IMR-90 (cell line): ENCODE data around the gene CHST10.
"Not testable (repeated sequence)": the region's sequence is repeated elsewhere in the genome, so short reads cannot be mapped to it uniquely, and the experiment has no call there.

Experiments
- CHD1 ChIP-seq: IDR thresholded peaks from 2 replicates; pipeline ENCODE4 v1.6.1; 2012; ENCODE audit warnings: low read depth, low read length, improper control_type of control experiment
- CTCF ChIP-seq: conservative IDR thresholded peaks from 2 replicates; pipeline ENCODE4 v1.5.1; 2012; ENCODE audit warnings: mild to moderate bottlenecking, low read depth, low read length, improper control_type of control experiment
- ELK1 ChIP-seq: fragments of 150-350 bp; IDR thresholded peaks from 2 replicates; pipeline ENCODE4 v1.6.1; 2016; ENCODE audit warnings: low read depth, mild to moderate bottlenecking, low read length, moderate library complexity, borderline replicate concordance
- FOS ChIP-seq: fragments of 150-350 bp; IDR thresholded peaks from 2 replicates; pipeline ENCODE4 v1.6.1; 2016; ENCODE audit warnings: low read depth, low read length
- POLR2A ChIP-seq: IDR thresholded peaks from 2 replicates; pipeline ENCODE4 v1.6.1; 2012; ENCODE audit warnings: mild to moderate bottlenecking, low read depth, low read length
- RAD21 ChIP-seq: IDR thresholded peaks from 2 replicates; pipeline ENCODE4 v1.6.1; 2012; ENCODE audit warnings: low read length, improper control_type of control experiment
- SMC3 ChIP-seq: fragments of 150-350 bp; IDR thresholded peaks from 2 replicates; pipeline ENCODE4 v1.6.1; 2016; ENCODE audit warnings: low read depth, mild to moderate bottlenecking, antibody characterized with exemption, low read length, moderate library complexity
- USF2 ChIP-seq: fragments of 150-350 bp; IDR thresholded peaks from 2 replicates; pipeline ENCODE4 v1.6.1; 2017; ENCODE audit warnings: mild to moderate bottlenecking, antibody characterized with exemption, low read length, low read depth

- not testable (repeated sequence) for TF ChIP-seq FOS, CTCF, USF2, POLR2A, RAD21, CHD1, SMC3, ELK1
Observed at GRCh38 chr2:100456357-100456756, 38.9 kb upstream of the CHST10 start.
